ENCODE data around the gene GATA2.

GATA2 gene

DNA sequence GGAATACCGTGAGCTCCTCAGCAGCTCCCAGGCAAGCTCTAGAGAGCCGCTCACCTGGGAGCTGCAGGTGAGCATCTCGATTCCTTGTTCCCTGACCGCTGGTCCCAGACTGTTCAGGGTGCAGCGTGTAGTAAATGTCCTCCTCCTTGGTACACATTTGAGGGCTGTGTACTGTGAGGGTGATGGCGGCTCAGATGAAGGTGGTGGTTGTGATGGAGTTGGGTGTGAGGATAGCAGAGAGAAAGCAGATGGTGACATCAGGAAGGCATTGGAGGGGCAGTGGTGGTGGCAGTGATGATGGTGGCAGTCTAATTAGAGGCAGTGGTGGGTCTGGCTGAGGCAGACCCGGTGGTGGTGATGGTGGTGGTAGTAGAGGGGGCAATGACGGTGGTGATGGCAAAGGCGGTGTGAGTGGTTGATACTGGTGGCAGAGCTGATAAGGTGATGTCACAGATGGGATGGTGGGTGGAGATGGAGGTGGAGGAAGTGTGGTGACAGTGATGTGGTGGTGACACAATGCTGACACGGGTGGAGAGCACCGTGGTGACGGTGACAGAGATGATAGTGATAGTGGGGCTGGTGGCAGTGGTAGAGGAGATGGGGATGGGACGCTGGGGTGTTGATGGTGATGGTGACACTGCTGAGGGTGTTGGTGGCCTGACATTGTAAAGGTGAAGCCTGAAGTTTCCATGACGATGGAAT, 26.0 kb downstream of the GATA2 start, which contains the start of gene DNAJB8:
DNAJB8 (minus strand) TSS at position 51 of the 702 bp plus-strand sequence. CDS start 3,645 bp downstream, outside the sequence.
- CTCF ChIA-PET: interaction anchor here (2.3 kb wide), 1 partner anchor 26 kb away, joined by 7 read pairs; no protein-coding TSS in a partner anchor
- no peaks in the 10 kb centered on the region for H3K9me3 ChIP-seq (ENCODE audit: control extremely low read depth in 1 of 5, control insufficient read depth in 4 of 5, insufficient read depth in 2 of 5, low read depth in 1 of 5, low read length in 4 of 5)
- WGBS (ENCODE audit: insufficient coverage): 80% methylated on average over 11 of the region's 14 CpGs
- no peaks in the 10 kb centered on the region for H3K36me3 ChIP-seq (ENCODE audit: control insufficient read depth in 4 of 4, insufficient read depth in 4 of 4, low read length in 3 of 4)
- H3K27me3 ChIP-seq (replicated peaks in 2 of 5; ENCODE audit: control insufficient read depth in 4 of 5, insufficient read depth in 5 of 5, low read length in 4 of 5): peaks cover 0 to 2% (median 0%) of the 10 kb centered on the region in 5 experiments
- H3K4me1 ChIP-seq (ENCODE audit: control extremely low read depth in 1 of 4, control insufficient read depth in 4 of 4, insufficient read depth in 4 of 4, low read length in 3 of 4): peaks cover 0 to 3% (median 0%) of the 10 kb centered on the region in 4 experiments
- no peak within 1 kb of the TSS for H3K27ac ChIP-seq (ENCODE audit: insufficient read depth in 1 of 2, low read depth in 1 of 2, low read length in 2 of 2, poor library complexity in 1 of 2, severe bottlenecking in 2 of 2)
- H3K4me3 ChIP-seq (ENCODE audit: control insufficient read depth in 1 of 7, extremely low read depth in 1 of 7, insufficient read depth in 4 of 7, low read depth in 2 of 7, low read length in 6 of 7): no peak within 1 kb of the TSS
- peak; percentile 64 to 79 (median 74) for DNase-seq
- POLR2A ChIA-PET: interaction anchor here (2.1 kb wide), 1 partner anchor 16 kb away, joined by 6 read pairs; no protein-coding TSS in a partner anchor

DNA sequence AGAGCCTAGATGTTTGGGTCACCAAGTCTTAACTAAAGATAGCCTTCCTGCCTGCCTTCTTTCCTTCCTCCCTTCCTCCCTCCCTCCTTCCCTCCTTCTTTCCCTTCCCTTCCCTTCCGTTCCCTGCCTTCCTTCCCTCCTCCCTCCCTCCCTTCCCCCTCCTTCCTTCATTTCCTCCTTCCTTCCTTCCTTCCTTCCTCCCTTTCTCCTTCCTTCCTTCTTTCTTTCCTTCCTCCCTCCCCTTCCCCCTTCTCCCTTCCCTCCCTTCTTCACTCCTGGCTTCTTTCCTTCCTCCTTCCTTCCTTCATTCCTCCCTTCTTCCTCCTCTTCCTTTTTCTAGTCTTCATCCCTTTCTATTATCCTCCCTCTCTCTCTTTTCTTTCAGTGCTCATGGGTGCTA, 28.3 kb downstream of the GATA2 start:
- 62% methylated on average over 1 of the region's 1 CpG for WGBS (ENCODE audit: insufficient coverage)
- CTCF ChIA-PET: interaction anchor here (0.6 to 3.2 kb wide), 9 partner anchors 12 to 119 kb away, joined by 3 to 13 read pairs (median 4); partner anchors contain the start of gene GATA2
- peaks cover 0 to 2% (median 0%) of the 10 kb centered on the region in 5 experiments for H3K27me3 ChIP-seq (replicated peaks in 2 of 5; ENCODE audit: control insufficient read depth in 4 of 5, insufficient read depth in 5 of 5, low read length in 4 of 5)

DNA sequence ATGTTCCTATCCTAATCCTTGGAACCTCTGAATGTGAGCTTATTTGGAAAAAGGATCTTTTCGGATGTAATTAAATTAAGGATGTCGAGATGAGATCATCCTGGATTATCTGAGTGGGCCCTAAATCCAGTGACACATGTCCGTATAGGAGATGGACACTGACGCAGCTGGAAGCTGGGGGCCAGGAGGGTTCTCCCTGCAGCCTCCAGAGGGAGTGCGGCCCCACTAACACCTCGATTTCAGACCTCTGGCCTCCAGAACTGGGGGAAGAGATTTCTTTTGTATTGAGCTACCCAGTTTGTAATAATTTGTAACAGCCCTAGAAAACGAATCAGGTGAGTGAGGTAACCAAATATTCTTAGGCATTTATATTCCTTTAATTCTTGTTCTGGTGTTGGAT, 28.8 kb downstream of the GATA2 start:
- DNase-seq: peak in 2 of 3 donors; percentile 43 to 50
- Histone ChIP-seq H3K4me3 (ENCODE audit: control insufficient read depth in 1 of 7, extremely low read depth in 1 of 7, insufficient read depth in 4 of 7, low read depth in 2 of 7, low read length in 6 of 7) (no peak overlapping the region), H3K27me3 (replicated peaks in 2 of 5; ENCODE audit: control insufficient read depth in 4 of 5, insufficient read depth in 5 of 5, low read length in 4 of 5) (peaks cover 0 to 2% (median 0%) of the 10 kb centered on the region in 5 experiments), H3K27ac (ENCODE audit: insufficient read depth in 1 of 2, low read depth in 1 of 2, low read length in 2 of 2, poor library complexity in 1 of 2, severe bottlenecking in 2 of 2) (no peak overlapping the region), H3K9me3 (ENCODE audit: control extremely low read depth in 1 of 5, control insufficient read depth in 4 of 5, insufficient read depth in 2 of 5, low read depth in 1 of 5, low read length in 4 of 5) (no peaks in the 10 kb centered on the region), H3K36me3 (ENCODE audit: control insufficient read depth in 4 of 4, insufficient read depth in 4 of 4, low read length in 3 of 4) (no peaks in the 10 kb centered on the region), H3K4me1 (ENCODE audit: control extremely low read depth in 1 of 4, control insufficient read depth in 4 of 4, insufficient read depth in 4 of 4, low read length in 3 of 4) (peaks cover 0 to 3% (median 0%) of the 10 kb centered on the region in 4 experiments)
- ChIA-PET POLR2A (interaction anchor here (1.0 to 1.6 kb wide), 2 partner anchors 13 to 29 kb away, joined by 3 to 5 read pairs; partner anchors contain the start of gene GATA2), CTCF (interaction anchor here (0.6 to 3.2 kb wide), 11 partner anchors 12 to 120 kb away, joined by 3 to 13 read pairs (median 4); partner anchors contain the start of gene GATA2)
- 92% methylated on average over 2 of the region's 7 CpGs for WGBS (ENCODE audit: insufficient coverage)

More for the DNA sequence above, 28.3 kb downstream of the GATA2 start:
- POLR2A ChIA-PET: interaction anchor here (1.0 to 1.6 kb wide), 2 partner anchors 12 to 28 kb away, joined by 3 to 5 read pairs; partner anchors contain the start of gene GATA2
- H3K4me3 ChIP-seq (ENCODE audit: control insufficient read depth in 1 of 7, extremely low read depth in 1 of 7, insufficient read depth in 4 of 7, low read depth in 2 of 7, low read length in 6 of 7): no peak overlapping the region
- H3K27ac ChIP-seq (ENCODE audit: insufficient read depth in 1 of 2, low read depth in 1 of 2, low read length in 2 of 2, poor library complexity in 1 of 2, severe bottlenecking in 2 of 2): no peak overlapping the region
- DNase-seq: no peak
- peaks cover 0 to 3% (median 0%) of the 10 kb centered on the region in 4 experiments for H3K4me1 ChIP-seq (ENCODE audit: control extremely low read depth in 1 of 4, control insufficient read depth in 4 of 4, insufficient read depth in 4 of 4, low read length in 3 of 4)
- H3K9me3 ChIP-seq (ENCODE audit: control extremely low read depth in 1 of 5, control insufficient read depth in 4 of 5, insufficient read depth in 2 of 5, low read depth in 1 of 5, low read length in 4 of 5): no peaks in the 10 kb centered on the region
- H3K36me3 ChIP-seq (ENCODE audit: control insufficient read depth in 4 of 4, insufficient read depth in 4 of 4, low read length in 3 of 4): no peaks in the 10 kb centered on the region

DNA sequence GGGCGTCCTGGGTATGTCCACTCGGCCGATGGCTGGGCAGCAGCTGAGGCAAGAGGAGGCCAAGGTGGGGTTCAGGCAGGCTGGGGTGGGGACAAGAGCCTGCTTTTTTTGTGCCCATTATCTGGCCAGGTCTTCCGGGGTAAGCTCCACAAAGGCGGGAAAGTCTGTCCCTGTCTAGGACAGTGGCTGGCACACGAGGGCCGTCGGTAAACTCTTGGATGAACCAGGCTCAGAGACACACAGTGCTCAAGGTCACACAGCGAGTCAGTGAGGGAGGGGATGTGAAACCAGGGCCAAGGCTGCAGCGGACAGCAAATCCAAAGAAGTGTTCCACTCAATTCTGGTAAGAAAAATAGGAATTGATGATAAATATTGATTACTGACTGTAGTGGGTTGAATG, 29.2 kb downstream of the GATA2 start:
- POLR2A ChIA-PET: interaction anchor here (1.0 to 1.6 kb wide), 2 partner anchors 13 to 29 kb away, joined by 3 to 5 read pairs; partner anchors contain the start of gene GATA2
- DNase-seq: no peak
- no peaks in the 10 kb centered on the region for H3K36me3 ChIP-seq (ENCODE audit: control insufficient read depth in 4 of 4, insufficient read depth in 4 of 4, low read length in 3 of 4)
- peaks cover 0 to 2% (median 0%) of the 10 kb centered on the region in 5 experiments for H3K27me3 ChIP-seq (replicated peaks in 2 of 5; ENCODE audit: control insufficient read depth in 4 of 5, insufficient read depth in 5 of 5, low read length in 4 of 5)
- no peaks in the 10 kb centered on the region for H3K9me3 ChIP-seq (ENCODE audit: control extremely low read depth in 1 of 5, control insufficient read depth in 4 of 5, insufficient read depth in 2 of 5, low read depth in 1 of 5, low read length in 4 of 5)
- H3K4me3 ChIP-seq (ENCODE audit: control insufficient read depth in 1 of 7, extremely low read depth in 1 of 7, insufficient read depth in 4 of 7, low read depth in 2 of 7, low read length in 6 of 7): no peak overlapping the region
- CTCF ChIA-PET: interaction anchor here (1.0 to 3.2 kb wide), 14 partner anchors 13 to 122 kb away, joined by 3 to 13 read pairs (median 4); partner anchors contain the start of gene GATA2
- H3K27ac ChIP-seq (ENCODE audit: insufficient read depth in 1 of 2, low read depth in 1 of 2, low read length in 2 of 2, poor library complexity in 1 of 2, severe bottlenecking in 2 of 2): no peak overlapping the region
- no peaks in the 10 kb centered on the region for H3K4me1 ChIP-seq (ENCODE audit: control extremely low read depth in 1 of 4, control insufficient read depth in 4 of 4, insufficient read depth in 4 of 4, low read length in 3 of 4)
- 97% methylated on average over 10 of the region's 10 CpGs for WGBS (ENCODE audit: insufficient coverage)

DNA sequence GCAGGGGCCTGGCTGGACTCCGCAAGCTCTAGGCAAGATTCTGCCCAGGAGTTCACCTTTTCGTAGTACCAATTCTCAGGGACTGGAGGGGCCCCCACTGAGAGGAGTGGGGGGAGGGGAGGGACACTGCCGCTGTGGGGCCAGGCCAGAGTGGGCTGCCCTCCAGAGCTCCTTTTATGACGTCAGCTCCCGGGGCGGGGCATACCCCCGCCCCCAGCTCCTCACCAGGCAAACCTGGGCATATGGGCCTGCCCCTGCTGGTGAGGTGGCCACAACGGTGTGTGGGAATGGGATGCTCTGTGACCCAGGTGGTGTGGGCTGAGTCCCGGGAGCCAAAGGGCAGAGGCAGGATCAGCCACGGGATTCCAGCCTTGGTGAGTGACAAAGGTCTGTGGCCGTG, 29.6 kb downstream of the GATA2 start:
- no peaks in the 10 kb centered on the region for H3K4me1 ChIP-seq (ENCODE audit: control extremely low read depth in 1 of 4, control insufficient read depth in 4 of 4, insufficient read depth in 4 of 4, low read length in 3 of 4)
- no peak overlapping the region for H3K27ac ChIP-seq (ENCODE audit: insufficient read depth in 1 of 2, low read depth in 1 of 2, low read length in 2 of 2, poor library complexity in 1 of 2, severe bottlenecking in 2 of 2)
- no peaks in the 10 kb centered on the region for H3K9me3 ChIP-seq (ENCODE audit: control extremely low read depth in 1 of 5, control insufficient read depth in 4 of 5, insufficient read depth in 2 of 5, low read depth in 1 of 5, low read length in 4 of 5)
- no peak overlapping the region for H3K4me3 ChIP-seq (ENCODE audit: control insufficient read depth in 1 of 7, extremely low read depth in 1 of 7, insufficient read depth in 4 of 7, low read depth in 2 of 7, low read length in 6 of 7)
- POLR2A ChIA-PET: interaction anchor here (1.6 kb wide), 1 partner anchor 30 kb away, joined by 5 read pairs; the partner anchor contains the start of gene GATA2
- CTCF ChIA-PET: interaction anchor here (1.0 to 3.2 kb wide), 13 partner anchors 13 to 122 kb away, joined by 3 to 13 read pairs (median 4); no protein-coding TSS in a partner anchor
- no peak for DNase-seq
- 100% methylated on average over 8 of the region's 11 CpGs for WGBS (ENCODE audit: insufficient coverage)
- H3K27me3 ChIP-seq (replicated peaks in 2 of 5; ENCODE audit: control insufficient read depth in 4 of 5, insufficient read depth in 5 of 5, low read length in 4 of 5): peaks cover 0 to 2% (median 0%) of the 10 kb centered on the region in 5 experiments
- no peaks in the 10 kb centered on the region for H3K36me3 ChIP-seq (ENCODE audit: control insufficient read depth in 4 of 4, insufficient read depth in 4 of 4, low read length in 3 of 4)

DNA sequence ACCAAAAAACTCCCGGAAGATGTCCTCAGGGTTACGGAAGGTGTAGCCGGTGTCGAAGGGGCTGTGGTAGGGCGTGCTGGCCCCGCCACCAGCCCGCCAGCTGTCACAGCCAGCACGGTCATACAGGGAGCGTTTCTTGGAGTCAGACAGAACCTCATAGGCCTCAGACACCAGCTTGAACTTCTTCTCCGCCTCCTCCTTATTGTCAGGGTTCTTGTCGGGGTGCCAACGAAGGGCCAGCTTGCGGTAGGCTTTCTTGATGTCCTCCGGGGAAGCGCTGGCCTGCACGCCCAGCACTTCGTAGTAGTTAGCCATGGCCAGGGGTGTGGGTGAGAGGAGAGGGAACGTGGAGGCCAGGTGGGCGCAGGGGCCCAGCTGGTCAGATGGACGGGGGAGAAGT, 30.1 kb downstream of the GATA2 start:
- Histone ChIP-seq H3K9me3 (ENCODE audit: control extremely low read depth in 1 of 5, control insufficient read depth in 4 of 5, insufficient read depth in 2 of 5, low read depth in 1 of 5, low read length in 4 of 5) (no peaks in the 10 kb centered on the region), H3K4me3 (ENCODE audit: control insufficient read depth in 1 of 7, extremely low read depth in 1 of 7, insufficient read depth in 4 of 7, low read depth in 2 of 7, low read length in 6 of 7) (no peak overlapping the region), H3K36me3 (ENCODE audit: control insufficient read depth in 4 of 4, insufficient read depth in 4 of 4, low read length in 3 of 4) (no peaks in the 10 kb centered on the region), H3K27me3 (replicated peaks in 2 of 5; ENCODE audit: control insufficient read depth in 4 of 5, insufficient read depth in 5 of 5, low read length in 4 of 5) (peaks cover 0 to 2% (median 0%) of the 10 kb centered on the region in 5 experiments), H3K27ac (ENCODE audit: insufficient read depth in 1 of 2, low read depth in 1 of 2, low read length in 2 of 2, poor library complexity in 1 of 2, severe bottlenecking in 2 of 2) (no peak overlapping the region), H3K4me1 (ENCODE audit: control extremely low read depth in 1 of 4, control insufficient read depth in 4 of 4, insufficient read depth in 4 of 4, low read length in 3 of 4) (no peaks in the 10 kb centered on the region)
- ChIA-PET CTCF (interaction anchor here (1.0 to 3.2 kb wide), 10 partner anchors 14 to 123 kb away, joined by 3 to 13 read pairs (median 4); no protein-coding TSS in a partner anchor), POLR2A (interaction anchor here (1.6 kb wide), 1 partner anchor 30 kb away, joined by 5 read pairs; the partner anchor contains the start of gene GATA2)
- WGBS (ENCODE audit: insufficient coverage): 93% methylated on average over 19 of the region's 20 CpGs
- DNase-seq: no peak
